ENCODE measurements around the gene RNF32. TPM values are rescaled to one million over a fixed set of nuclear protein-coding genes. Genes with fewer than 3 reads are reported as not detected.

The RNF32 gene
- total and polyA plus RNA-seq, 12 donors, result 0.26 to 8.5 (median 0.92) TPM

GRCh38 chr7:156600496-156600895, 40.1 kb upstream of the RNF32 start:
- no peak for DNase-seq
- no peaks in the 10 kb centered on the region for H3K4me1 ChIP-seq (replicated peaks in 1 of 2)
- H3K27ac ChIP-seq, result no peak overlapping the region
- H3K36me3 ChIP-seq (replicated peaks in 1 of 2), result no peaks in the 10 kb centered on the region
- WGBS, 4 donors, result 78 to 86% (median 80%) methylated on average over 8 of the region's 8 CpGs
- H3K4me3 ChIP-seq, result no peak overlapping the region
- no peak for TF ChIP-seq POLR2A (IDR thresholded peaks at IDR 0.05)
- TF ChIP-seq CTCF (IDR thresholded peaks at IDR 0.05), result no peak
- H3K9me3 ChIP-seq (replicated peaks in 1 of 3), result no peaks in the 10 kb centered on the region
- intact Hi-C loops (cut with DNase I), result loop anchor here in 1 of 2 donors (10.0 kb wide), 1 partner anchor 796 kb away; no protein-coding TSS in a partner anchor
- no peaks in the 10 kb centered on the region for H3K27me3 ChIP-seq

GRCh38 chr7:156602283-156602682, 38.3 kb upstream of the RNF32 start:
- Histone ChIP-seq H3K27ac (no peak overlapping the region), H3K4me3 (no peak overlapping the region), H3K9me3 (replicated peaks in 1 of 3) (no peaks in the 10 kb centered on the region), H3K27me3 (no peaks in the 10 kb centered on the region), H3K4me1 (replicated peaks in 1 of 2) (peaks cover 0 to under 1% of the 10 kb centered on the region in 2 donors), H3K36me3 (replicated peaks in 1 of 2) (no peaks in the 10 kb centered on the region)
- DNase-seq, result no peak
- no peak for TF ChIP-seq POLR2A (IDR thresholded peaks at IDR 0.05)
- intact Hi-C loops (cut with DNase I), result loop anchor here in 1 of 2 donors (10.0 kb wide), 1 partner anchor 797 kb away; no protein-coding TSS in a partner anchor
- 62 to 73% (median 69%) methylated on average over 4 of the region's 4 CpGs for WGBS, 4 donors

- intact Hi-C loops (cut with DNase I), result loop anchor here in 1 of 2 donors (10.0 kb wide), 1 partner anchor 798 kb away; no protein-coding TSS in a partner anchor
- H3K4me1 ChIP-seq (replicated peaks in 1 of 2), result peaks cover 0 to 3% of the 10 kb centered on the region in 2 donors
- 82 to 88% (median 84%) methylated on average over 6 of the region's 6 CpGs for WGBS, 4 donors
Measured at GRCh38 chr7:156603011-156603410, 37.6 kb upstream of the RNF32 start.

GRCh38 chr7:156603629-156604028, 36.9 kb upstream of the RNF32 start:
- intact Hi-C loops (cut with DNase I), result loop anchor here in 1 of 2 donors (10.0 kb wide), 1 partner anchor 799 kb away; no protein-coding TSS in a partner anchor
- no peak for DNase-seq
- no peak for TF ChIP-seq POLR2A (IDR thresholded peaks at IDR 0.05)
- TF ChIP-seq CTCF (IDR thresholded peaks at IDR 0.05), result no peak
- no peak overlapping the region for H3K27ac ChIP-seq
- H3K4me3 ChIP-seq, result no peak overlapping the region
- WGBS, 4 donors, result 80 to 90% (median 87%) methylated on average over 7 of the region's 7 CpGs
- H3K36me3 ChIP-seq (replicated peaks in 1 of 2), result no peaks in the 10 kb centered on the region
- no peaks in the 10 kb centered on the region for H3K27me3 ChIP-seq
- H3K9me3 ChIP-seq (replicated peaks in 1 of 3), result no peaks in the 10 kb centered on the region
- H3K4me1 ChIP-seq (replicated peaks in 1 of 2), result peaks cover 0 to 3% of the 10 kb centered on the region in 2 donors

More at GRCh38 chr7:156603011-156603410, 37.6 kb upstream of the RNF32 start:
- TF ChIP-seq POLR2A (IDR thresholded peaks at IDR 0.05) (no peak), CTCF (IDR thresholded peaks at IDR 0.05) (no peak)
- Histone ChIP-seq H3K27me3 (no peaks in the 10 kb centered on the region), H3K4me3 (no peak overlapping the region), H3K9me3 (replicated peaks in 1 of 3) (no peaks in the 10 kb centered on the region), H3K36me3 (replicated peaks in 1 of 2) (no peaks in the 10 kb centered on the region), H3K27ac (no peak overlapping the region)
- no peak for DNase-seq

GRCh38 chr7:156604311-156604710, 36.3 kb upstream of the RNF32 start:
- TF ChIP-seq CTCF (IDR thresholded peaks at IDR 0.05) (no peak), POLR2A (IDR thresholded peaks at IDR 0.05) (no peak)
- intact Hi-C loops (cut with DNase I), result loop anchor here in 1 of 2 donors (10.0 kb wide), 1 partner anchor 800 kb away; no protein-coding TSS in a partner anchor
- Histone ChIP-seq H3K4me3 (no peak overlapping the region), H3K9me3 (replicated peaks in 1 of 3) (no peaks in the 10 kb centered on the region), H3K27me3 (no peaks in the 10 kb centered on the region), H3K4me1 (replicated peaks in 1 of 2) (peaks cover 0 to 3% of the 10 kb centered on the region in 2 donors), H3K27ac (no peak overlapping the region), H3K36me3 (replicated peaks in 1 of 2) (no peaks in the 10 kb centered on the region)
- WGBS, 4 donors, result 83 to 92% (median 88%) methylated on average over 15 of the region's 15 CpGs
- DNase-seq, result no peak
